Progenitor cell of endocrine pancreas (in vitro differentiated cells): ENCODE data around the gene DHRS4L2. TPM values are rescaled to one million over a fixed set of nuclear protein-coding genes. Genes with fewer than 3 reads are reported as not detected.
"Not testable (repeated sequence)": the region's sequence is repeated elsewhere in the genome, so short reads cannot be mapped to it uniquely, and the experiment has no call there.

ENCODE experiments used
- DNase-seq: peaks from one replicate; pipeline ENCODE4 v3.0.0; 2021; ENCODE audit warnings: low spot score; ENCODE audit not compliant: unreplicated experiment
- H3K27ac Mint-ChIP-seq: 2 replicates; pipeline ENCODE4 v1.8.0; 2021; ENCODE audit warnings: mild to moderate bottlenecking, moderate library complexity, mixed read lengths
- H3K27me3 Mint-ChIP-seq: 2 replicates; pipeline ENCODE4 v1.8.0; 2021; ENCODE audit warnings: mixed read lengths
- H3K36me3 Mint-ChIP-seq: 2 replicates; pipeline ENCODE4 v1.8.0; 2022; ENCODE audit warnings: mixed read lengths; ENCODE audit not compliant: insufficient read depth
- H3K4me1 Mint-ChIP-seq: 2 replicates; pipeline ENCODE4 v1.8.0; 2021; ENCODE audit warnings: low read depth, mixed read lengths
- H3K4me3 Mint-ChIP-seq: 2 replicates; pipeline ENCODE4 v1.8.0; 2021; ENCODE audit warnings: low read depth, mild to moderate bottlenecking, moderate library complexity, mixed read lengths
- H3K9me3 Mint-ChIP-seq: 2 replicates; pipeline ENCODE4 v1.8.0; 2021; ENCODE audit warnings: low read depth, mixed read lengths
- total RNA-seq: library from RNA; stranded (reverse); gene quantifications from 2 replicates; pipeline ENCODE4 v1.2.1, GENCODE V29; 2021
- TF ChIP-seq, protein P1 (sequence below): fragments of 200-600 bp; sonication (generic); IDR thresholded peaks from one replicate; pipeline ENCODE4 v1.5.0; 2021; ENCODE audit warnings: antibody characterized with exemption, mild to moderate bottlenecking; ENCODE audit not compliant: unreplicated experiment

The DHRS4L2 gene
- total RNA-seq, 1 donor from 2014 or later, result 12.2 TPM

DNA sequence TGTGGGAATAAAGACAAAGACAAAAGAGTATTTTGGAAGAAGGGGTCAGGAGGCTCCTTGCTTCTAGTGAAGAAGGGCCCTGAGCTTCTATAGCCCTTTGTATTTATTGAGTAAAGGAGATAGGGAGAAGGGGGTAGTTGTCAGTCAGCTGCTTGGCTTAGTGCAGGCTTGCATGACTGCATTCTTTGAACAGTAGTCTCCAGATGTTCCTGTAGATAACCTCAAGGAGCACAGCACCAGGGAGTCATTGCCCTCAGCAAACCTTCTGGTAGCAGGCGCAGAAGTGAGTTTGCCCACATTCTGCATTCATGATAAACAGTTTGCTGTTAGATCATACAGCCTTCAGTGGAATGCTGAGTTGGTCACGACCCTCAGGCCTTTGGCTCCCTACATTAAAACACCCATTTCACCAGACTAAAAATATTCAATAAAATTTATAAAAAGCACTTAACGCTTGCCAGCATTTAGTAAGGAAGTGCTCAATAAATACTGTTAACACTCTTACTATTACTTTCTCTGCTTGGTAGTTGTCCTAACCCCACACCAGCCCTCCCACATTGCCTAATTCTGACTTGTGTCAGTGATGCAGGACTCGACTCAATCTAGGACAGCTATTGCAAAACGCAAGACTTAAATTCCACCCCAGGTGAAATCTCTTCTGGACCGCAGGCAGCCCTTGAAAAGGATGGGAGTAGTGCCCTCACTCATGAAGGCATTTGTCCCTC lies 38.2 kb upstream of the DHRS4L2 start:
- TF ChIP-seq, protein P1, sequence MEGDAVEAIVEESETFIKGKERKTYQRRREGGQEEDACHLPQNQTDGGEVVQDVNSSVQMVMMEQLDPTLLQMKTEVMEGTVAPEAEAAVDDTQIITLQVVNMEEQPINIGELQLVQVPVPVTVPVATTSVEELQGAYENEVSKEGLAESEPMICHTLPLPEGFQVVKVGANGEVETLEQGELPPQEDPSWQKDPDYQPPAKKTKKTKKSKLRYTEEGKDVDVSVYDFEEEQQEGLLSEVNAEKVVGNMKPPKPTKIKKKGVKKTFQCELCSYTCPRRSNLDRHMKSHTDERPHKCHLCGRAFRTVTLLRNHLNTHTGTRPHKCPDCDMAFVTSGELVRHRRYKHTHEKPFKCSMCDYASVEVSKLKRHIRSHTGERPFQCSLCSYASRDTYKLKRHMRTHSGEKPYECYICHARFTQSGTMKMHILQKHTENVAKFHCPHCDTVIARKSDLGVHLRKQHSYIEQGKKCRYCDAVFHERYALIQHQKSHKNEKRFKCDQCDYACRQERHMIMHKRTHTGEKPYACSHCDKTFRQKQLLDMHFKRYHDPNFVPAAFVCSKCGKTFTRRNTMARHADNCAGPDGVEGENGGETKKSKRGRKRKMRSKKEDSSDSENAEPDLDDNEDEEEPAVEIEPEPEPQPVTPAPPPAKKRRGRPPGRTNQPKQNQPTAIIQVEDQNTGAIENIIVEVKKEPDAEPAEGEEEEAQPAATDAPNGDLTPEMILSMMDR, result no peak
- peaks cover 20% of the 10 kb centered on the region for H3K9me3 Mint-ChIP-seq
- H3K4me1 Mint-ChIP-seq, result peaks cover 16% of the 10 kb centered on the region
- H3K27me3 Mint-ChIP-seq, result no peaks in the 10 kb centered on the region
- H3K4me3 Mint-ChIP-seq, result no peak overlapping the region
- peaks cover 9% of the 10 kb centered on the region for H3K36me3 Mint-ChIP-seq
- no peak overlapping the region for H3K27ac Mint-ChIP-seq
- no peak for DNase-seq

GRCh38 chr14:23951136-23951466 lies 37.6 kb upstream of the DHRS4L2 start:
- not testable (repeated sequence) for H3K27me3 Mint-ChIP-seq, DNase-seq, H3K27ac Mint-ChIP-seq, H3K4me3 Mint-ChIP-seq, H3K36me3 Mint-ChIP-seq
- H3K4me1 Mint-ChIP-seq, result peaks cover 16% of the 10 kb centered on the region
- H3K9me3 Mint-ChIP-seq, result peaks cover 17% of the 10 kb centered on the region

GRCh38 chr14:23951590-23952201 lies 37.0 kb upstream of the DHRS4L2 start:
- Mint-ChIP-seq H3K36me3 (peaks cover 8% of the 10 kb centered on the region), H3K4me1 (peaks cover 16% of the 10 kb centered on the region), H3K27me3 (no peaks in the 10 kb centered on the region), H3K4me3 (no peak overlapping the region), H3K9me3 (peaks cover 11% of the 10 kb centered on the region), H3K27ac (no peak overlapping the region)
- DNase-seq, result no peak
- TF ChIP-seq, protein P1, result peak; percentile 21

GRCh38 chr14:23953116-23953463 lies 35.6 kb upstream of the DHRS4L2 start:
- not testable (repeated sequence) for H3K36me3 Mint-ChIP-seq, H3K9me3 Mint-ChIP-seq, H3K27me3 Mint-ChIP-seq, DNase-seq
- Mint-ChIP-seq H3K4me3 (peak overlapping the region; percentile 100), H3K27ac (peak overlapping the region; percentile 87), H3K4me1 (peaks cover 16% of the 10 kb centered on the region)

DNA sequence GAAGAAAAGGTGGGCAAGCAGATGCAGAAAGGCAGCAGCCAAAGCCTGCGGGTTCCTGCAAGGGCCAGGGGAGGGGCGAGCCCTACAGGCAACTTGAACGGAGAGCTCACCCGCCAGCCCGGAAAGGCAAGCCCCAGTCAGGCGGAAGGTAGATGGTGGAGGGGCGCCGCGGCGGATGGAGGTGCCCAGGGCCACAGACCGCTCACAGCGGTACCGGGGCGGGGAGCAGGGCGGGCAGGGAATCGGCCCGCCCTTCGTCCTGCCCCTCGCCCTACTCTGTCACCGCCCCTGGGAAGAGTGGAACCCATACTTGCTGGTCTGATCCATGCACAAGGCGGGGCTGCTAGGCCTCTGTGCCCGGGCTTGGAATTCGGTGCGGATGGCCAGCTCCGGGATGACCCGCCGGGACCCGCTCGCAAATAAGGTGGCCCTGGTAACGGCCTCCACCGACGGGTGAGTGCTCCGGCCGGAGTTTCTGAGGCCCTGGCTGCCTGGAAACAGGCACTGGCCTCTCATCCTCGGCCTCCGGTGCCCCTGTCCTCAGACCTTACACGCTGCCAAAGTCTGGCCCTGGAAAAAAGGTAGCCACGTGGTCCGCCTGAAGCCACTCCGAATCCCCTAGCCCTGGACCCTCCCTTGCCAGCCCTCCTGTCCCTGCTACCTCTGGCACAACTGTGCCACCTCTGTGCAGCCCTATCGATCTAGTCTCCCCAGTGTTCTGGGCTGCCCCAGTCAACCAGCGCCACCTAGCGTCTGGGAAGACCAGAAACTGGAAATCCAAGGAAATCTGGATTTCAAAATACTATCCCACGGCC lies 35.1 kb upstream of the DHRS4L2 start, which contains the start of gene DHRS4:
DHRS4 (plus strand) TSS at position 307 of the 815 bp plus-strand sequence; CDS start at position 326, 19 bp downstream.
- TF ChIP-seq, protein P1, result peak; percentile 95
- peaks cover 16% of the 10 kb centered on the region for H3K4me1 Mint-ChIP-seq
- H3K36me3 Mint-ChIP-seq, result peaks cover 6% of the 10 kb centered on the region
- H3K27me3 Mint-ChIP-seq, result no peaks in the 10 kb centered on the region
- H3K27ac Mint-ChIP-seq, result peak within 1 kb of the TSS; percentile 97
- no peaks in the 10 kb centered on the region for H3K9me3 Mint-ChIP-seq
- DNase-seq, result peak; percentile 63
- peak within 1 kb of the TSS; percentile 100 for H3K4me3 Mint-ChIP-seq

GRCh38 chr14:23954279-23954614 lies 34.5 kb upstream of the DHRS4L2 start:
- DNase-seq, H3K36me3 Mint-ChIP-seq, H3K9me3 Mint-ChIP-seq, H3K27me3 Mint-ChIP-seq: not testable (repeated sequence)
- H3K4me3 Mint-ChIP-seq, result peak overlapping the region; percentile 100
- H3K27ac Mint-ChIP-seq, result peak overlapping the region; percentile 97
- H3K4me1 Mint-ChIP-seq, result peaks cover 16% of the 10 kb centered on the region

DNA sequence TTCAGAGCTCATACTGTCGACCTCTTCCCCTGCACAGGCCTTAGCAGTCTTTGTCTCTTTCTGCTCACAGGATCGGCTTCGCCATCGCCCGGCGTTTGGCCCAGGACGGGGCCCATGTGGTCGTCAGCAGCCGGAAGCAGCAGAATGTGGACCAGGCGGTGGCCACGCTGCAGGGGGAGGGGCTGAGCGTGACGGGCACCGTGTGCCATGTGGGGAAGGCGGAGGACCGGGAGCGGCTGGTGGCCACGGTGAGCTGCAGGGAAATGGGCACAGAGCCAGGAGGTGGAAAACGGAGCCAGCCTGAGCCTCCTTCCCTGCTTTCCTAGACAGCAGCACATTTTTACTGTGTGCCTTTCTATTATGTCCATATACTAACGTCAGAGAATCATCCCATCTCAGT lies 33.8 kb upstream of the DHRS4L2 start:
- H3K4me3 Mint-ChIP-seq, result not testable (repeated sequence)

GRCh38 chr14:23955811-23956210 lies 32.9 kb upstream of the DHRS4L2 start:
- H3K4me1 Mint-ChIP-seq, result peaks cover 16% of the 10 kb centered on the region
- H3K36me3 Mint-ChIP-seq, H3K9me3 Mint-ChIP-seq, H3K4me3 Mint-ChIP-seq, H3K27me3 Mint-ChIP-seq, DNase-seq, H3K27ac Mint-ChIP-seq: not testable (repeated sequence)

More for the DNA sequence above, 33.8 kb upstream of the DHRS4L2 start:
- DNase-seq, H3K27ac Mint-ChIP-seq, H3K27me3 Mint-ChIP-seq, H3K36me3 Mint-ChIP-seq, H3K9me3 Mint-ChIP-seq: not testable (repeated sequence)
- peaks cover 16% of the 10 kb centered on the region for H3K4me1 Mint-ChIP-seq

DNA sequence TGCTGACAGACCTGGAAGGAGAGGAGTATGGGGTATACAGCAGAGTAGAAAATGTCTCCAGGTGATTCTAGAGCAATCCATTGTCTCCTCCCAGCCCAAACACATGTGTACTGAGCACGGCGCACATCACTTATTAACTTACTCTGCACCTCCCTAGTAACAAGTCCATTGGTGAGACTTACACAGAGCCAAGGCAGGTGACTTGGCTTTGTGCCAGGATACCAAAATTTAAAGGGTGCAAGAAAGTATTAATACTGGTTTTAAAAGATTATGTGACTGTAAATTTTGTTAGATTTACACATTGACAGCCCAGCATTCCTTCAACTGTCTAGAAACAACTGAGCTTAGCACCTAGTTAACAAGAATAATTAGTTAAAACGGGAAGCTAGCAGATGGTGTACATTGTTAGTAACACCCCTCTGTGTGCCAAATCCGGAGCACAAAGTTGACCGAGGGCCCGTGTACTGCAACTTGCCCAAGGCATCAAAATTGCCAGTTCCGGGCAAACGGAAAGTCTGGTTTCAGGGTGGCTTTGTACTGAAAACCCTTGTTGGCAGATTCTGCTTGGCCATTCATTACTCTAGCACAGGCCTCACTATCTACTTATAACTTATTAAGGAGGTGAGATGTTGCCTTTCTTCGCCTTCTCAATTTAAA lies 30.7 kb upstream of the DHRS4L2 start:
- not testable (repeated sequence) for H3K4me1 Mint-ChIP-seq, DNase-seq, H3K27me3 Mint-ChIP-seq, H3K27ac Mint-ChIP-seq, H3K4me3 Mint-ChIP-seq, H3K36me3 Mint-ChIP-seq, H3K9me3 Mint-ChIP-seq
